Stomach (tissue), 4 donors: Measurements from ENCODE around the gene TEAD3.

Source experiments
- EP300 ChIP-seq: sonication (generic); formaldehyde crosslinking; IDR thresholded peaks from one replicate; pipeline ENCODE4 v1.6.1; 2017; ENCODE audit warnings: antibody characterized with exemption
- POLR2A ChIP-seq, 4 donors: fragments of 450-650 bp; IDR thresholded peaks; one replicate each; pipeline ENCODE4 v1.6.1; 2016; ENCODE audit warnings: antibody characterized with exemption in 4 of 4, control low read depth in 2 of 4, mild to moderate bottlenecking in 1 of 4, moderate library complexity in 1 of 4
- POLR2AphosphoS5 ChIP-seq, 3 donors: sonication (generic); formaldehyde crosslinking; IDR thresholded peaks; one replicate each; pipeline ENCODE4 v1.6.1; 2016; ENCODE audit warnings: antibody characterized with exemption in 3 of 3
- TF ChIP-seq, protein P1 (sequence below), 7 experiments: fragments of 450-650 bp in 4 of 7; fragments of 200-600 bp in 3 of 7; sonication (generic) in 3 of 7; IDR thresholded peaks; one replicate each; pipeline ENCODE4 v1.5.1; 2016 to 2019; ENCODE audit warnings: antibody characterized with exemption in 7 of 7, control low read depth in 2 of 7, mild to moderate bottlenecking in 1 of 7

DNA sequence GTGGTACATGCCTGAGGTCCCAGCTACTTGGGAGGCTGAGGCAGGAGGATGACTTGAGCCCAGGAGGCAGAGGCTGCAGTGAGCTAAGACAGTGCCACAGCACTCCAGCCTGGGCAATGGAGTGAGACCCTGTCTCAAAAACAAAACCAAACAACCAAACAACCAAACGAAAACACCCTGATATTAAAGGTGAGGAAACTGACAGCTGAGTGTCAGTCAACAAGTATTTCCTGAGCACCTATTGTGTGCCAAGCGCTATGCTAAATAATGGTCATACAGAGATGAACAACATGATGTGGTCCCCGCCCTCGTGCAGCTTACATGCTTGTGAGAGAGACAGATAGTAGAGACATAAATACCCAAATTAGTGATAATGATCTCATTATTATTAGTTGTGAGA lies 17.7 kb upstream of the TEAD3 start:
- TF ChIP-seq, protein P1, sequence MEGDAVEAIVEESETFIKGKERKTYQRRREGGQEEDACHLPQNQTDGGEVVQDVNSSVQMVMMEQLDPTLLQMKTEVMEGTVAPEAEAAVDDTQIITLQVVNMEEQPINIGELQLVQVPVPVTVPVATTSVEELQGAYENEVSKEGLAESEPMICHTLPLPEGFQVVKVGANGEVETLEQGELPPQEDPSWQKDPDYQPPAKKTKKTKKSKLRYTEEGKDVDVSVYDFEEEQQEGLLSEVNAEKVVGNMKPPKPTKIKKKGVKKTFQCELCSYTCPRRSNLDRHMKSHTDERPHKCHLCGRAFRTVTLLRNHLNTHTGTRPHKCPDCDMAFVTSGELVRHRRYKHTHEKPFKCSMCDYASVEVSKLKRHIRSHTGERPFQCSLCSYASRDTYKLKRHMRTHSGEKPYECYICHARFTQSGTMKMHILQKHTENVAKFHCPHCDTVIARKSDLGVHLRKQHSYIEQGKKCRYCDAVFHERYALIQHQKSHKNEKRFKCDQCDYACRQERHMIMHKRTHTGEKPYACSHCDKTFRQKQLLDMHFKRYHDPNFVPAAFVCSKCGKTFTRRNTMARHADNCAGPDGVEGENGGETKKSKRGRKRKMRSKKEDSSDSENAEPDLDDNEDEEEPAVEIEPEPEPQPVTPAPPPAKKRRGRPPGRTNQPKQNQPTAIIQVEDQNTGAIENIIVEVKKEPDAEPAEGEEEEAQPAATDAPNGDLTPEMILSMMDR (IDR thresholded peaks at IDR 0.05): no peak
- TF ChIP-seq POLR2AphosphoS5 (IDR thresholded peaks at IDR 0.05) (no peak), EP300 (no peak), POLR2A (IDR thresholded peaks at IDR 0.05) (no peak)
